ENCODE data around the gene TSPAN9. TPM values are rescaled to one million over a fixed set of nuclear protein-coding genes. Genes with fewer than 3 reads are reported as not detected.

TSPAN9 gene
- total RNA-seq, 1 donor from 2014 or later, result 193 TPM

DNA sequence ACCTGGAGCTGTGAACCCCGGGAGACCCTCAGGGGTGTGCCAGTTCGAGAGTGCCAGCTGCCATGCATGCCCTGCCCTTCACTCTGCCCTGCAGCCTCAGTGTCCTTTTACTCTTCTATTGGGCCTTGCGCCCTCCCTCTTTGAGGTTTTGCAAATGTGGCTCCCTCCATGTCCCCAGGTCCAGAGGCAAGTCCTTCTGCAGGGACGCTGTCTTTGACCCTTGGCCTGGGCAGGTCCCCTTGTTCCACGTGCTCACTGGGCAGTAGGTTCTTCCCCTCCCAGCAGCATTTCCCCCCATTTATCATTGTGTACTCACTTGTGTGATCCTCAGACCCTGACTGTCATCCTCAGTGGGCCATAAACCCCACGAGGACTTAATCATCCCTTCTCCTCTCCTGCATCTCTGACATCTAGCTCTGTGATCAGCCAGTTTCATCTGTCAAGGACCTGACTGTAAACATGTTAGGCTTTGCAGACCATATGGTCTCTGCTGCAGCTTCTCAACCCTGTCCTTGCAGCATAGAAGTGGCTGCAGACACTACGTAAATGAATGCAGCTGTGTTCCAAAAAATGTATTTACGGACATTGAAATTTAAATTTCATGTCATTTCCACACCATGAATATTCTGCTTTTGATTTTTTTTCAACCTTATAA lies 36.6 kb downstream of the TSPAN9 start:
- DNase-seq (ENCODE audit: missing footprints) (no peak), ATAC-seq (no peak)
- intact Hi-C loops (cut with DNase I), result no loop called here

DNA sequence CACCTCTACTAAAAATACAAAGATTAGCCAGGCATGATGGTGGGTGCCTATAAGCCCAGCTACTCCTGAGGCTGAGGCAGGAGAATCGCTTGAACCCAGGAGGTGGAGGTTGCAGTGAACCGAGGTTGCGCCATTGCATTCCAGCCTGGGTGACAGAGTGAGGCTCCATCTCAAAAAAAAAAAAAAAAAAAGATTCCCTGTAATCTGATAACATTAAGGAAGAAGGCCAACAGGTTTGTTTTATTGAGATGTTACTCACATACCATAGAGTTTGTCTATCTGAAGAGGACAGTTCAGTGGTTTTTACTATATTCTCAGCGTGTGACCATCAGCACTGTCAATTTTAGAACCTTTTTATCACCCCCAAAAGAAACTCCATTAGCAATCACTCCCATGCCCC lies 37.5 kb downstream of the TSPAN9 start:
- intact Hi-C loops (cut with DNase I), result no loop called here
- DNase-seq (ENCODE audit: missing footprints), result no peak
- ATAC-seq, result no peak

DNA sequence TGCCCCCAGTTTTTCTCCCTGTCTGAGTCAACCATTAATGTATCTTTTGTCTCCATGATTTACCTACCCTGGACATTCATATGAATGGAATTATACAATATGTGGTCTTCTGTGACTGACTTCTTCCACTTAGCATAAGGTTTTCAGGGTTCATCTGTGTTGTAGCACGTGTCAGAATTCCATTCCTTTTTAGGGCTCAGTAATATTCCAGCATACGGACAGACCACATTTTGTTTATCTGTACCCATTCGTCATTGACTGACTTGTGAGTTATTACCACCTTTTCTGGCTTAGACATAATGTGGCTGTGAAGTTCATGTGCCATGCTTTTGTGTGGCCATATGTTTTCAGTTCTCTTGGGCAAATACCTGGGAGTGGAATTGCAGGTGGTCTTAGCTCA lies 37.9 kb downstream of the TSPAN9 start:
- ATAC-seq (no peak), DNase-seq (ENCODE audit: missing footprints) (no peak)
- intact Hi-C loops (cut with DNase I), result no loop called here

DNA sequence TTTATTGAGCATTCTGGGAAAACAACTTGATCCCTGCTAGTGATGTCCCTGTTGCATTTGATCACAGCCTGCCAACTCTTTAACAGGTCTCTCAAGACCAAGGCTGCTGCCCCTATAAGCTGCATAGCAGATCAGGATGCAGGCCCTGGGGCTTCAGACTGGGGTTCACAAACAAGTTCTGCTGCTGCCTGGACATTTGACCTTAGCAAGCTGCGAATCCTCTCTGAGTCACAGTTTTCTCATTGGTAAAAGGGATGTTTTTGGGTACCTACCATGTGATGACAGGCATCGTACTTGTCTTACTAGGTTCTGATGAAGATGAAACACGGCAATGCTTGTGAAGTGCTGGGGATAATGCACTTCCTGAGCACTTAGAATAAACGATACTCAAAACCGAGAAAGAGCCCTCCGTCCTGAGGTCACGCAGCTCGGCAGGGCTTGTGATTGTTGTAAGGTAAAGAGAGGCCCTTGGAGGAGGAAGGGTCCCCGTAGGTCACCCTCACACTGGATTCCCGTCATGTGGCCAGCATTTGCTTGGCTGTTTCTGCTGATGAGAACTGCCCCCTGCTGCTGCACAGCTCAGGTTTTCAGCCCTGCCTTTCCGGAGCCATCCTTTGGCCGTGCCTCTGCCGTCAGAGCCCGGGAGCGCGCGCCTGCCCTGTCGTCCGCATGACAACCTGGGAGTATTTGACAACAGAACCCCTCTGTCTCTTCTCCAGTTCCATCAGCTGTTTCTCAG lies 39.1 kb downstream of the TSPAN9 start:
- intact Hi-C loops (cut with DNase I), result no loop called here
- ATAC-seq (no peak), DNase-seq (ENCODE audit: missing footprints) (no peak)

DNA sequence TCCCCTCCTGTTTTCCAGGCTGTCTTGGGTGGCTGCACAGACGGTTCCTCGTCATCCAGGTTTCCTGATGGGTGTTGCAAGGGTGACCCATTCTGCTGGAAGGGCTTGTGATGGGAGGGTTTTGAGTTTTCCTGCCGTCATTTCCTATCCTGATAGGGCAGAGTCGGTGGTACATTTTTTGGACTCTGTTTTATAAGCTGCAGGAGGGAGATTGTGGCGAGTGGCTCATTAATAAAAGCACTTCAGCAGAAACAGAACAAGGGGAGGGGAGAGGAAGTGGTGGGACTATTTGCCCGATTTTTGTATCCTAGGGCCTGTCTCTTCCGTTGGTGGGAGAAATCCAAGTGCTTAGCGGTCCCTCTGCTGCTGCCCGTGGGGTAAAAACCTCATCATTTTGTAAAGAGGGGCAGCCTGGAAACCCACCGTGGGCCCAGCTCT lies 40.0 kb downstream of the TSPAN9 start:
- intact Hi-C loops (cut with DNase I), result no loop called here
- no peak for DNase-seq (ENCODE audit: missing footprints)
- no peak for ATAC-seq

DNA sequence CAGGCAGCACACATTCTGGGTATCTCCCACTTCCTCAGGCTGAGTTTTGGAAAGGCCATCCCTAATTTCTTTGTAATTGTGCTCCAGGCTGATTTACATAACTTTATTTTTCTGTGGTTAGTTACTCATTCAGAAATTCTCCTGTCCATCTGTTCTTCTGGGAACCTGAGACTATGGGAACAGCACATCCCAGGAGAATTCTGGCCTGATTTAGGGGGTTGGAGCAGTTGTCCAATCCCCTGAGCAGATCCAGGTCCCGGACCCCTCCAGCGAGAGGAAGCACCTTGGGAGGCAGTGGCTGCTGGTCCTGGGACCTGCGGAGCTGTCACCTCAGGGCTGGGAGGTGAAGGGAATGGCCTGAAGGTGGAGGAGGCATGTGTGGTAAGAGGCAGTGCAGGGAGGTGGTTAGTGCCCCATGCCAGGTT lies 40.4 kb downstream of the TSPAN9 start:
- no peak for DNase-seq (ENCODE audit: missing footprints)
- intact Hi-C loops (cut with DNase I), result no loop called here
- no peak for ATAC-seq

DNA sequence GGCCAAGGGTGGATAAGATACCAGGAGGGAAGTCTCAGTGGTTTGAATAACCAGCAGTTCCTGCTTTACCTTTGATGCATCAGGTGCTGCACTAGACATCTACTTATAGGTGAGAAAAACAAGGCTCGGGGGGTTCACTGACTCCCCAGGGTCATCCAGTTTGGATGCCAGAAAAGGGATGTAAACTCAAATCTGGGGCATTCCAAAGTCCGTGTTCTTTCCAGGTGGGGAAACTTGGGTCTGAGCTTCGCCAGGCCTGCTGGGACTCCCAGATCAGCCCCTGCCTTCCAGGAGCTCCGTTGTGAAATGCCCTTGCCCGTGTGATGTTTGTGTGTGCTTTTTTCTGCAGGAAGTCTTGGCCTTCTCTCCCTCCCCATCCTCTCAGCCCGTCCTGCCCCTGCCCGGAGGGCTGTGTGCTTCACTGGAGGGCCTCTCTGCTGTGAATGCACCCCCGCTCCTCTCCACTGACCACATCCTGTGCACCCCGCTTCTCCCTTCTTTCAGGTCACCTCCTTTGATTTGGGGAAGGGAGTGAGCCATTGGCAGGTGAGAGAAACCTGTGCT lies 42.1 kb downstream of the TSPAN9 start:
- intact Hi-C loops (cut with DNase I), result no loop called here
- ATAC-seq, result no peak
- DNase-seq (ENCODE audit: missing footprints), result no peak

DNA sequence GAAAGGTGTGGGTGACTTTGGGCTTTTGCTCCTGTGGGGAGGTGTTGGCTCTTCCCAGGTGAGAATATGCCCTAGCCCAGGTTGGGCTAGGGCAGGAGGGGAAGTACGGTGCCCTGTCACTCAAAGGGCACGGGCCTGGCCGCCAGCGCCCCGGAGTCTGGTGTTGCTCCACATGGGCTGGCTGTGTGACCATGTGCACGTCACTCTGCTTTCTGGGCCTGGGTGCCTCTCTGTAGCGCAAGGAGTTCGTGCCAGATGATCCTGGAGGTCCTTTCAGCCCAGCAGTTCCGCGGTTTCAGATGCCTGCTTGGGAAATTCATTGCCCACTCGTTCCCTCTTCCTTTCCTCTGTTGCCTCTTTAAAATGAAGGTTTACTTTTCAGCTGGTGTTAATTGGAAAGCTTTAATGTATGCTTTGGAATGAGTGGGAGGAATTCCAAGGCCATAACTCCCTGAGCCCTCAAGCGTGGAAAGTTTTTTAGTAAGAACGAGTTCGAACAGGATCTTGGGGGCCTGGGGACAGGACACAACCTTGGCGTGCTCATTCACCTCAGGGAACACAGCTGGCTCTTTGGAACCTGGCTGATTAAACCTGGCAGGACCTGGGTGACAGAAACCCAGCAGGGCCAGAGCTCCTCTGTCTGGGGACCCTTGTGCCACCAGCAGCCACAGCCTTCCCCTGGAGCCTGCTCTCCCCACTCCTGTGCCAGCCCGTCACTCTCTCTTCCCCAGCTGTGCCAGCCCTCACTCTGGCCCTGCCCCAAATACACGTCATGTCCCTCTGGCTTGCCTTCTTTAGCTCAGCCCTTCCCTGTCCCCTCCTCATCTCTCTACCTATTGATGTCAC lies 42.8 kb downstream of the TSPAN9 start:
- ATAC-seq (peak; percentile 80), DNase-seq (ENCODE audit: missing footprints) (no peak)
- intact Hi-C loops (cut with DNase I), result no loop called here

DNA sequence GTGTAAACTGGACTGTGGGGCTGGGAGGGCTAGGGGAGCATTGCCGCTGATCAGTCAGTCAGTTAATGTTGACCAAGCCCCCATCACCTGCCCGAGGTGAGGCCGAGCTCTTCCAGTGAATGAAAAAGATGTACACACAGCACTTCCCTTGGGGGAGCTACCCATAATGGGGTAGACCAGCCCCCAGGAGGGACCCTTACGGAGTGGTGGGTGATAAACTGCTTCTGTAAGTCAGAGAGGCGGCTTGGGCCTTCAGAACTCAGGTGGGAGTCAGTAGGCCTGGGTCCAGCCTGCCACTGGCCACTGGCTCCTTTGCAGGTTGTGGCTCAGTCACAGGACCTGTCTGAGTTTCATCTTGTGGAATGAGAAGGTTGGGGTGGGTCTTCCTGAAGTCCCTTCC lies 43.5 kb downstream of the TSPAN9 start:
- ATAC-seq, result no peak
- DNase-seq (ENCODE audit: missing footprints), result no peak
- intact Hi-C loops (cut with DNase I), result no loop called here

DNA sequence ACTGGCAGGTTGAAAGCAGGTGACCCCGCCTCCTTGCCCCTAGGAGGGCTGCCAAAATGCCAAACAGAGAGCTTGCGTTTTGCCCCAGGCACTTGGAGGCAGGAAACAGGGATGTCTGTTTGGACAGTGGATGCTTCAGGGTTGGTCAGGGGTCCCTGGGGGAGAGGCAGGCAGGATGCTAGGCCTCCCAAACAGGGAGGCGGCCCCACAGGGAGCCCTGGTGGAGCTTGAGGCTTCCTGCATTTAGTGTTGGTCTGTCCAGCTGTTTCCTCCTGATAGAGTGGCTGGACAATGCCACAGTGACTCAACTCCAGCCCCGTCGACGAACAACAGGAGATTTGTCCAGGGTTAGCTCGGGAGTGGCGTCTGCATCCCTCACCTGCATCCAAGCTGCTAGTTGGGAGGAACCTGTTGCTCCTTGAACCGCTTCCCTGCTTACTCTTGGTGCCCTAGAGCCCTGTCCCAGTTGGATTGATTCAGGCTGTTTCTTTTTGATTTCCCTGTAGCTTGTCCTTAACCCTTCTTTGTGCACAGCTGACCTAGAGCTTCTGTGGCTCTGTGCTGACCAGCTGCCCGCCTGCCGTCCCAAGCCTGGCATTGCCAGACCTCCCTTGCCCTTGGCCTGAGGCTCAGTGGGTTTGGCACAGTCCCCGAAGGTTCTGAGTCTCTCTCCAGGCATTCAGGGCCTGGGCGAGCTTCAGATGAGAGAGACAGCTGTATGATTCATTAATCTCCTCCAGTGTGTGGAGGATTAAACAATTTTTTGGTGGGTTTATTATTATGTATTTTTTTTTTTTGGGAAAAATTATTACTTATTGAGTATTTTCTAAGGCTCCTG lies 45.9 kb downstream of the TSPAN9 start:
- ATAC-seq (peak; percentile 30), DNase-seq (ENCODE audit: missing footprints) (no peak)
- intact Hi-C loops (cut with DNase I), result no loop called here

DNA sequence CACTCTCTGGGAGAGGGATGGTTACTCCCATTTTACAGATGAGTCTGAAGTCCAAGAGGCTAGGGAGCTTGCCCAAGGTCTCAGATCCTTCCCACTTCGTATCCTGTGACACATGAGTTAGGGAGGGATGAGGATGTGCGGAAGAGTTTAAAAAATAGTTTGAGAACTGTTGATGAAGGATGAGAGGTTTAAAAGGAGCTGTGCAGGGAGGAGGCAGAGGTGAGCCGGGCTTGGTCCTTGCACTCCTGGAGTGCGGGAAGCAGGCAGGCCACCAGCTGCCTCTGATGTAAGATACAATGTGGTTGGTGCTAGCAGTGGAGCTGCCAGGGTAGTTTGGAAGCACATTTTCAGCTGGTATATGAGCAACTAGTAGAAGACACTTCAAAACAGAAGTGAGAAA lies 46.5 kb downstream of the TSPAN9 start:
- no peak for DNase-seq (ENCODE audit: missing footprints)
- intact Hi-C loops (cut with DNase I), result no loop called here
- ATAC-seq, result no peak

DNA sequence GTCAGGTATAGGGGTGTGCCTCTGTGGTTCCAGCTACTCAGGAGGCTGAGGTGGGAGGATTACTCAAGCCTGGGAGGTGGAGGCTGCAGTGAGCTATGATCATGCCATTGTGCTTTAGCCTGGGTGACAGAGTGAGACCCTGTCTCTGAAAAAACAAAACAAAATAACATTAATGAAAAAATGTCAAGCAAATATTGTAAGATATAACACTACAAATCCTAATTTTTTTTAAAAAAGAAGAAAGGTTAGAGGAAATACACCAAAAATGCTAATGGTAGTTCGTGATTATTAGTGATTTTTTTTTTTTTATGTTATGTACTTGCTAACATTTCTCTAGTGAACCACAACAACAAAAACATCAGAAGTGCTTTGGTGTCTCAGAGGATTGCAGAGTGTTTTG lies 47.7 kb downstream of the TSPAN9 start:
- intact Hi-C loops (cut with DNase I), result no loop called here
- ATAC-seq (no peak), DNase-seq (ENCODE audit: missing footprints) (no peak)

DNA sequence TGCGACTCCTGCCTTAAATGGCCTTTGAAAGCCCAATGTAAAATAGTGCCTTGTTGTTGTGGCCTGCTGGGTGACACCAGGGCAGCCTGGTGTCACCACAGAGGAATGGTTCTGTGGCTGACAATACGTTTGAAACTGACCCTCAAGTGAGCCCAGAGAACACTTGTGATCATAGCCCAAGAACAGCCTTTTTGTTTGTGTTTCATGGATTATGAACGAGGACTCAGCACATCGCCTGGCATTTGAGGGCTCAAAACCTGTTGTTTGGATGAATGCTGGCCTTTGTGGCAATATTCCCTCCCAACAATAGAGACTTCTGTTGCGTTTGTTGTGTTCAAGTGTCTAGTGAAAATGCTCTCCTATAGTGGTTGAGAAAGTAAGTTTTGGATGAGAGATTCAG lies 48.5 kb downstream of the TSPAN9 start:
- intact Hi-C loops (cut with DNase I), result no loop called here
- ATAC-seq (no peak), DNase-seq (ENCODE audit: missing footprints) (no peak)

DNA sequence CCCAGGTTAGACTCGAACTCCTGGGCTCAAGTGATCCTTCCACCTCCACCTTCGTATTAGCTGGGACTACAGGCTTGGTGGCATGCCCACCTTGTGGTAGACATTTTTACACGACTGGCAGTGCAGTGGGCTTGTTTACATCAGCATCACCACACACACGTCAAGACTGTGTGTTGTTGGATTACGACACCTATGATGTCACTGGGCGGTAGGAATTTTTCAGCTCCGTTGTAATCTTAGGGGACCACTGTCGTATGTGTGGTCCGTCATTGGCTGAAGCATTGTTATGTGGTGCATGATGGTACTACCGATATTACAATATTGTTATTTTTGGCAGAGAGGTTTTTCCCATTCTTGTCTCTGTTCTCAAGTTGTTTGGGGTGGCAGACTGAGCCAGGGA lies 50.7 kb downstream of the TSPAN9 start:
- intact Hi-C loops (cut with DNase I), result no loop called here
- no peak for DNase-seq (ENCODE audit: missing footprints)
- no peak for ATAC-seq

DNA sequence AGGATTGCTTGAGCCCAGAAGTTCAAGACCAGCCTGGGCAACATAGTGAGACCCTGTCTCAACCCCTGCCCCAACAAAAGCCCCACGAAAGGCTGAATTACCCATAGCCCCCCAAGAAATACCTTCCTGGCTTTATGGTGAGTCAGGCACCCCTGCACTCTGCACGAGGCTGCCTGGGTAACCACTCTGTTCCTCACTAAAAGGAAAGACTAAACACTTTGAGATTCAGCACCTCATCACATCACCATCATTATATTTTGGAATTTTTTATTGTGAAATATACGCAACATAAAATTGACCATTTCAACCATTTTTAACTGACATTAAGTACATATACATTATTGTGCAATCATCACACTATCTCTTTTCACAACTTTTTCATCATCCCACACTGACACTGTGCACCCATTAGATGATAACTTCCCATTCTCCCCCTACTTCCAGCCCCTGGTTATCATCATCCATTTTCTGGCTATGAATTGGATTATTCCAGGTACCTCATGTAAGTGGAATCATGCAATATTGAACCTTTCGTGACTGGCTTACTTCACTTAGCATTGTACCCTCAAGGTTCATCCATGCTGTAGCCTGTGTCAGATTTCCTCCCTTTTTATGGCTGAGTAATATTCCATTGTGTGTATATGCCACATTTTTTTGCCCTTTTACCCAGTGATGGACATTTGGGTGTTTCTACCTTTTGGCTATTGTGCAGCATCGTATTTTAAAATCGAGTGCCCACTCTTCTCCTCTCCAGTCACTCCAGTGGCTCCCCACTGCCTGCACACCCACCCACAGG lies 51.5 kb downstream of the TSPAN9 start:
- intact Hi-C loops (cut with DNase I), result no loop called here
- ATAC-seq, result no peak
- no peak for DNase-seq (ENCODE audit: missing footprints)

DNA sequence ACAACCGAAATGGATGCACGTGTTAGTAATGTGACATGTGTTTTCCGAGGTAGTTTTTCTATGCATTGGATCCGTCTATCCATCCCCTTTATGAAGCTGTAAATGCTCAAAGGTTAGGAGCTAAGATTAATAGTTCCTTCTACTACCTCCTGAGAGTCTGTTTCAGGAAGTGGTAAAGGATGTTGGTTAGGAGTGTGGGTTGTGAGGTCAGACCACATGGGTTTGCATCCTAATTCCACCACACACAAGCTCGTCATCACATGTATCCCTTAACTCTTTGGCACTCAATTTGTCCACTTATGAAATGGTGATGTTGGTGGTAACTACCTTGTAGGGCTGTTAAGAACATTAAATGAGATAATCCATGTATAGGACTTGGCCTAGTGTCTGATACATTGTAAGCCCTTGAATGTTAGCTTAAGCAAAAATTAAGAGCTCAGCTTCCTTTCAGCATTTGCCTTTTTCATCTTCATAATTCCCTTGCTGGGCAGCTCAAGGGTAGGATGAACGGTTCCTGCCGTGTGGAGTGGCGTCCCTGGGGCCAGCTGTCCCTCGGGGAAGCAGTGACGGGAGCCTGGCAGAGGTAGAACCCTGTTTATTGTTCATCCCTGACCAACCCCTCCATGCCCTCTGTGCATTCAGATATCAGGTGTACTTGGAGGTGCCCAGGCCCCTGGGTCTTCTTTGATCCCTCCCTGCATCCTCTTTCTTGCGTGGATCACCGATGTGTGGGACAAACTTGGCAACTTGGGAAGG lies 52.3 kb downstream of the TSPAN9 start:
- ATAC-seq (no peak), DNase-seq (ENCODE audit: missing footprints) (no peak)
- intact Hi-C loops (cut with DNase I), result no loop called here

All from Right ventricle myocardium inferior (tissue), 1 donor.